ENCODE data around the gene PPM1L. TPM values are rescaled to one million over a fixed set of nuclear protein-coding genes. Genes with fewer than 3 reads are reported as not detected.

Gene PPM1L
- total RNA-seq, 2 donors from 2014 or later = 30.2 to 39.0 TPM

DNA sequence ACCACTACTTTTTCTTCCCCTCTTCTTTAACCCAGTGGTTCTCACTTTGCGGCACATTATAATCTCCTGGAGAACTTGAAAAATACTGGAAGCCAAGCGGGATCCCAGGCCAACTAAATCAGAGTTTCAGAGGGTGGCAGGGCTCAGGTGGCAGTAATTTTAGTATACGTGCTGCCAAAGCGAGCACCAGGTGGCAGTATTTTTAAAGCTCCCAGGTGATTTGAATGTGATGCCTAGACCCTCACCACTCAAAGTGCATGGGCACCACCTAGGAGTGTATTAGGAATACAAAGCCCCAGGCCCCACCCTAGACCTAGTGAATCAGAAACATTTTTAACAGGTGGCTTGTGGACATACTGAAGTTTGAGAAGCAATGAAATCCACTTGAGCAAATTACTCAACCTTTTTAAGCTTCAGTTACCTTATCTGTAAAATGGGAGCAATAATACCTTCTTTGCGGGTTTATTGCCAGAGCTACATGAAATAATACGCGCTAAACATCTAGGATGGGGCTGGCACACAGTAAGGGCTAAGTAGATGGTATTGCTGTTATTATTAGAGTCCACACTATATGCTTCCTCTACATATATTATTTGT, 340.8 kb downstream of the PPM1L start:
- DNase-seq = no peak
- intact Hi-C loops (cut with DNase I) = no loop called here
- no peak for ATAC-seq

DNA sequence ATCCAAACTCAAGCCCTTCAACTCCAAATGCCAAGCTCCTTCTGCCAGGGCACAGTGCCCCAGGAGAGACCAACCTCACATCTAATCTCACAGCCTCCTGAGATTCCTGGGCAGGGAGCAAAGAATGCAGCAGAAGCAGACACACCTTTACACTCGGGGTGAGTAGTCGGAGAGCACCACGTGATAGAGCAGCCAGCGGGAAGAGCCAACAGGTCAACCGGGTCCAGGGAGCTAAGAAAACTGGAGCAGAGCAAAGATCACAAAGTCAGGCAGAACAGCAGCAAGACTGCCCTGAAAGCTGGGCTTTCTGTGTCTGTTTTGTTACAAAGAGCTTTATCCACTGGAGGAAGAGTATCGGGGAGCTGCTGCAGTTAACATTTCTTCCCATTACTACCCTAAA, 345.0 kb downstream of the PPM1L start:
- intact Hi-C loops (cut with DNase I) = no loop called here
- ATAC-seq (peak in 1 of 2 donors; percentile 5), DNase-seq (no peak)

GRCh38 chr3:161101609-161102008, 345.6 kb downstream of the PPM1L start:
- intact Hi-C loops (cut with DNase I) = no loop called here
- DNase-seq (no peak), ATAC-seq (peak; percentile 3 to 20)

GRCh38 chr3:161103776-161104385, 347.9 kb downstream of the PPM1L start:
- no peak for DNase-seq
- intact Hi-C loops (cut with DNase I) = no loop called here
- no peak for ATAC-seq

GRCh38 chr3:161104561-161105551, 348.8 kb downstream of the PPM1L start, which contains the start of gene B3GALNT1:
Gene B3GALNT1, minus strand, starts transcription at chr3:161105349. Its CDS starts 18,595 bp downstream, at chr3:161086754.
- peak; percentile 71 for DNase-seq
- intact Hi-C loops (cut with DNase I) = loop anchor here in 1 of 2 donors (5.0 kb wide), 1 partner anchor 117 kb away; the partner anchor contains the start of gene NMD3
- peak; percentile 83 to 90 for ATAC-seq

- DNase-seq (no peak), ATAC-seq (no peak)
- intact Hi-C loops (cut with DNase I) = loop anchor here in 1 of 2 donors (5.0 kb wide), 1 partner anchor 115 kb away; the partner anchor contains the start of gene NMD3
These were observed 351.3 kb downstream of the PPM1L start for GRCh38 chr3:161107311-161107710.

- no peak for DNase-seq
- ATAC-seq = no peak
- intact Hi-C loops (cut with DNase I) = loop anchor here in 1 of 2 donors (5.0 kb wide), 1 partner anchor 113 kb away; the partner anchor contains the start of gene NMD3
These were observed 352.8 kb downstream of the PPM1L start for GRCh38 chr3:161108840-161109239.

DNA sequence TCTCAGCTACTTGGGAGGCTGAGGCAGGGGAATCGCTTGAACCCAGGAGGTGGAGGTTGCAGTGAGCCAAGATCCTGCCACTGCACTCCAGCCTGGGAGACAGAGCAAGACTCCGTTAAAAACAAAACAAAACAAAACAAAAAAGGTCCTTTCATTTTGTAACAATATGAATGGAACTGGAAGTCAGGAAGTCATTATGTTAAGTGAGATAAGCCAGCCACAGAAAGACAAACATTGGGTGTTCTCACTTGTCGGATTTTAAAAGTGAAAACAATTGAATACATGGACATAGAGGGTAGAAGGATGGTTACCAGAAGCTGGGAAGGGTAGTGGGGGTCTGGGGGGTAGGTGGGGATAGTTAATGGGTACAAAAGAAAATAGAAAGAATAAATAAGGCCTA, 361.6 kb downstream of the PPM1L start:
- intact Hi-C loops (cut with DNase I) = no loop called here
- ATAC-seq (no peak), DNase-seq (no peak)

GRCh38 chr3:161126495-161126894, 370.5 kb downstream of the PPM1L start:
- DNase-seq (no peak), ATAC-seq (no peak)
- intact Hi-C loops (cut with DNase I) = no loop called here

Other genes starting within 250 kb of the PPM1L start
- gene KPNA4, start 190.7 kb upstream of the PPM1L start, total RNA-seq = 10 to 100 TPM; 88.2 to 95.7 TPM
- gene ARL14, start 79.1 kb upstream of the PPM1L start, total RNA-seq = not detected